SK-N-DZ (cell line): ENCODE data around the gene WWOX.

Experiments used
- DNase-seq: peaks from one replicate; pipeline ENCODE4 v3.0.0-alpha.2; 2015; ENCODE audit warnings: low spot score

Gene WWOX

GRCh38 chr16:78791926-78792325 lies 692.5 kb downstream of the WWOX start:
- no peak for DNase-seq

- no peak for DNase-seq
Observed at GRCh38 chr16:78792952-78793351, 693.5 kb downstream of the WWOX start.

- no peak for DNase-seq
Observed at GRCh38 chr16:78794581-78795250, 695.3 kb downstream of the WWOX start.

- DNase-seq = no peak
Observed at GRCh38 chr16:78795433-78795832, 696.0 kb downstream of the WWOX start.

- peak; percentile 83 for DNase-seq
Observed at GRCh38 chr16:78796221-78796866, 696.9 kb downstream of the WWOX start.

- DNase-seq = no peak
Observed at GRCh38 chr16:78799429-78799828, 700.0 kb downstream of the WWOX start.

- DNase-seq = no peak
Observed at GRCh38 chr16:78800523-78800922, 701.1 kb downstream of the WWOX start.

GRCh38 chr16:78804058-78804735 lies 704.7 kb downstream of the WWOX start:
- DNase-seq = no peak

- no peak for DNase-seq
Observed at GRCh38 chr16:78805556-78805955, 706.1 kb downstream of the WWOX start.

- DNase-seq = no peak
Observed at GRCh38 chr16:78811247-78811646, 711.8 kb downstream of the WWOX start.

- no peak for DNase-seq
Observed at GRCh38 chr16:78812582-78812981, 713.1 kb downstream of the WWOX start.

GRCh38 chr16:78813661-78814311 lies 714.3 kb downstream of the WWOX start:
- no peak for DNase-seq

GRCh38 chr16:78815713-78816112 lies 716.3 kb downstream of the WWOX start:
- DNase-seq = no peak

- DNase-seq = no peak
Observed at GRCh38 chr16:78816499-78817195, 717.2 kb downstream of the WWOX start.

- DNase-seq = no peak
Observed at GRCh38 chr16:78817200-78817739, 717.8 kb downstream of the WWOX start.

GRCh38 chr16:78821335-78821734 lies 721.9 kb downstream of the WWOX start:
- DNase-seq = no peak

- DNase-seq = no peak
Observed at GRCh38 chr16:78822509-78822908, 723.1 kb downstream of the WWOX start.

- DNase-seq = peak; percentile 26
Observed at GRCh38 chr16:78823027-78823426, 723.6 kb downstream of the WWOX start.

GRCh38 chr16:78829280-78829679 lies 729.8 kb downstream of the WWOX start:
- DNase-seq = no peak

- DNase-seq = no peak
Observed at GRCh38 chr16:78830599-78830998, 731.1 kb downstream of the WWOX start.

- no peak for DNase-seq
Observed at GRCh38 chr16:78832100-78832499, 732.6 kb downstream of the WWOX start.
